NCI-H226 (cell line): ENCODE results near the gene RFC5.
"Not testable (repeated sequence)": the region's sequence is repeated elsewhere in the genome, so short reads cannot be mapped to it uniquely, and the experiment has no call there.

Source experiments
- DNase-seq: peaks from one replicate; pipeline ENCODE4 v3.0.0-alpha.2; 2015

RFC5 gene

GRCh38 chr12:118016424-118017264 lies at the start of gene RFC5:
Gene RFC5, plus strand, starts transcription at chr12:118016703. Its CDS starts 125 bp downstream, at chr12:118016828.
- DNase-seq = peak; percentile 91

GRCh38 chr12:117967043-117967442 lies 49.5 kb upstream of the RFC5 start:
- DNase-seq = no peak

- DNase-seq = no peak
Observed at GRCh38 chr12:117967512-117967911, 49.0 kb upstream of the RFC5 start.

DNA sequence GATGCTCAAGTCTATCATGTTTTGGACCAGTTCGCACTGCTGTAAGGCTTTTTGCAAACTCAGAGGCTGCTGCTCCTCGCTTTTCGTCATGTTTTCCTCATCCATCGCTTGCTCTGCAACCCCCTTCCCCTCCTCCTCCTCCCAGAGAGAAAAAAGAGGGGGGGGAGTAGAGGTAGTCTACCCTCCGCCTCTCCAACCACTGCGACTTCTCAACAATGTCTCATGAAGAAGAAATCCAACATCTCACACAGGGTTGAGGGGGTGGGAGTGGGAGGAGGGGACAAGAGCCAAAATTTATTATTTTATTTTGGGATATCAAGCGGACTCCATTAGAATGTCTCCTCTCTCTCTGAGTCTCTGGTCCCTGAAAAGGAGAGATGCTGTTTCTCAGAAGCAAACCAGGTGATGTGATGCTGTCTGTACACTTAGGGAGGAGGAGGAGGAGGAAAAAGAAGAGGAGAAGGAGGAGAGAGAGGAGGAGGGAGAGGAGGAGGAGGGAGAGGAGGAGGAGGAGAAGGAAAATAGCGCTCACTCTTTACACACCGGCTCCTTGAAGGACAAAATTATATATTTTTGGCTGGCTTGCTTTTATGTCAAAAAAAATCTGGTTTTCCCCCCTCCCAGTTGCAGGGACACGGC lies 48.2 kb upstream of the RFC5 start:
- DNase-seq = no peak

- no peak for DNase-seq
Observed at GRCh38 chr12:117968826-117969659, 47.5 kb upstream of the RFC5 start, which contains the start of gene KSR2. Gene KSR2, minus strand, starts transcription at chr12:117968990. Its CDS starts 735 bp downstream, at chr12:117968255.

DNA sequence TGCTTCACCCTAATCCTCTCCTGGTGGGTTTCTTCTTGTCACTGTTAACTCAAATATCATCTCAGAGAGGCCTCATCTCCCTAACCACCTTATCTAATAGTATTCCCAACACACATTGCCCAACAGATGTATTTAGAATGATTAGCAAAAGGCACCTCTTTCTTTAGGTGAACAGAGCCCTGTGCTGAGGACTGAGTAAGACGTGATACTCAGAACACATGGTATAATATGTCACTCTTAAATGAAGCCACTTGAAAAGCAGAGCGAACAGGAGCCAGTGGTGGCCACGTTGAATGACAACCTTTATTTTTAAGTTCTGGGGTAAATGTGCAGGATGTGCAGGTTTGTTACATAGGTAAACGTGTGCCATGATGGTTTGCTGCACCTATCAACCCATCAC lies 46.2 kb upstream of the RFC5 start:
- DNase-seq = no peak

GRCh38 chr12:117972301-117972700 lies 44.2 kb upstream of the RFC5 start:
- DNase-seq = no peak

DNA sequence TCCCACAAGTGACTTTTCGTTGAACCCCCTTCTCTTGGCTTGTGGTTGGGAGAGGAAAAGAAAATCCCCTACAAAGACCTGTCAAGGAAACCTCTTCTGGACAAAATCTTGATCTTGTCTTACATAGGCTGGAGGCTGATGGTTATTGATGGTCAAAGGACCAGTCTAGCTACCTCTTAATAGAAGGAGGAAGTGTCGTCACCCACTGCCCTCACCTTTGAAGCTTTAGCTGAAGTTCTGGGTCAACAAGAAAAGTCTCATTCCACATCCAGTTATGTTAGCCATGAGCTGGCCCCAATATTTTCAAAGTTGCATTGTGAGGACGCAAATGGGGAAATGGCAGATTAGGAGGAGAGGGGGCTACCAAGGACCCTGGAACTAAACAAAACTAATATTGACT lies 41.5 kb upstream of the RFC5 start:
- DNase-seq = no peak

GRCh38 chr12:117977373-117977772 lies 39.1 kb upstream of the RFC5 start:
- no peak for DNase-seq

DNA sequence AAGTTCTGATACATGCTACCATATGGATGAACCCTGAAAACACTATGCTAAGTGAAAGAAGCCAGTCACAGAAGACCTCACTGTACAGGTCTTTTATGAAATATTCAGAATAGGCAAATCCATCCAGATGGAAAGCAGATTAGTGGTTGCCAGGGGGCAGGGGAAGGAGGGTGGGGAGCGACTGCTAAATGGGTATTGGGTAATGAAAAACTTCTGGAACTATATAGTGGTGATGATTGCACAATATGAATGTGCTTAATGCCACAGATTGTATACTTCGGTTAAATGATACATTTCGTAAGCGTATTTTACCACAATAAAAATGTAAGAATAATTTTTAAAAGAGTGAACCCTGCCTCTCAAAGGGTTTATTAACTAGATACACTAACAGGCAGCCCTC lies 35.9 kb upstream of the RFC5 start:
- DNase-seq = no peak

GRCh38 chr12:117981267-117981666 lies 35.2 kb upstream of the RFC5 start:
- DNase-seq = no peak

GRCh38 chr12:117985182-117985581 lies 31.3 kb upstream of the RFC5 start:
- peak; percentile 3 for DNase-seq

- DNase-seq = peak; percentile 32
Observed at GRCh38 chr12:117986705-117987469, 29.6 kb upstream of the RFC5 start.

- DNase-seq = no peak
Observed at GRCh38 chr12:117994551-117995438, 21.7 kb upstream of the RFC5 start.

- no peak for DNase-seq
Observed at GRCh38 chr12:117998719-117999118, 17.8 kb upstream of the RFC5 start.

DNA sequence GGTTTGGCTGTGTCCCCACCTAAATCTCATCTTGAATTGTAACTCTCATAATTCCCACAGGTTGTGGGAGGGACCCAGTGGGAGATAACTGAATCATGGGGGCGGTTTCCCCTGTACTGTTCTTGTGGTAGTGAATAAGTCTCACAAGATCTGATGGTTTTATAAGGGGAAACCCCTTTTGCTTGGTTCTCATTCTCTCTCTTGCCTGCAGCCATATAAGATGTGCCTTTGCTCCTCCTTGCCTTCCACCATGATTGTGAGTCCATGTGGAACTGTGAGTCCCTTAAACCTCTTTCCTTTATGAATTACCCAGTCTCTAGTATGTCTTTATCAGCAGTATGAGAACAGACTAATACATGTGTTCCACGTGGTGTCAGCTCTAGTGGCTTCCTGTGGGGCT lies 16.7 kb upstream of the RFC5 start:
- DNase-seq = not testable (repeated sequence)

- no peak for DNase-seq
Observed at GRCh38 chr12:118010903-118011302, 5.6 kb upstream of the RFC5 start.

DNA sequence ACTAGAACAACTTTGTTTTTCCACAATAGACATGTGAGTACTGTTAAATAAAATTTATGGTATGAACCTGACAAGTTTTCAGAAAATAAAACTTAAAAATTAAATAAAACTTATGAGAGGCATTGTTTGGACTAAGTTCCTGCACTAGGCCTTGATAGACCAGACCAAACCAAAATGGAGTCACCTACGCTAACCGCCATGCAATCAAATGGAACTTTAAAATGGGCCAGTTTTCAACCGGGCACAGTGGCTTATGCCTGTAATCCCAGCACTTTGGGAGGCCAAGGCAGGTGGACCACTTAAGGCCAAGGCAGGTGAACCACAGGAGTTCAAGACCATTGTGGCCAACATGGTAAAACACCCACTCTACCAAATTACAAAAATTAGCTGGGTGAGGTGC lies 5.1 kb upstream of the RFC5 start:
- DNase-seq = no peak

DNA sequence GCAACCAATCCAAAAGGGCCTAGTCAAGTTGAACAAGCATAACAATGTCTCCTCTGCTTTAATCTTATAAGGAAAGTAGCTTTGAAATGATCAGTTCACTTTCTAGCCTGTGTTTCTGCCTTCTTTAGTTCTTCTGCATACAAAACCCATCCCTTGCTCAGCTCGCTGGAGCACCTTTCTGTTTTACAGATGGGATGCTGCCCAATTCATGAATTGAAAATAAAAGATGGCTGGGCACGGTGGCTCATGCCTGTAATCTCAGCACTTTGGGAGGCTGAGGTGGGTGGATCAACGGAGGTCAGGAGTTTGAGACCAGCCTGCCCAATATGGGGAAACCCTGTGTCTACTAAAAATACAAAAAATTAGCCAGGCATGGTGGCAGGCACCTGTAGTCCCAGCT lies 4.5 kb upstream of the RFC5 start:
- no peak for DNase-seq

DNA sequence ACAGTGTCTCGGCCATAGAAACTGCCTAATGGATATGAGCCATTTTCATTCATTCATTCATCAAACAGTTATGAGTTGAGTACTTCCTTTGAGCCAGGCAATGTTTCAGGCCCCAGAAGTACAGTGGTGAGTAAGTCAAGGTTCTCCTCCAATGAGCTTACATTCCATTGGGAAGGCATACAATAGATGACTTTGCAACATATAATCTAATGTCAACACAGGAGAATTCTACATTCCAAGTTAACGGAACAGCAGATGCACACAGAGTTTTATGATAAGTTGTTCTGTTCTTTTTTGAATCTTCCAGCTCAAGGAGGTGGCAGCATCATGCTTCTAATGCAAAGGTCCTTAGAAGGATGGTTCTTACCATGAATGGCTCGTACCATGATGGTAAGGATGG lies 3.2 kb upstream of the RFC5 start:
- no peak for DNase-seq

- no peak for DNase-seq
Observed at GRCh38 chr12:118015306-118015705, 1.2 kb upstream of the RFC5 start.

GRCh38 chr12:118015944-118016343 lies 559 bp upstream of the RFC5 start:
- DNase-seq = no peak
